OCI-LY7 (cell line): ENCODE data around the gene ORC6. TPM values are rescaled to one million over a fixed set of nuclear protein-coding genes. Genes with fewer than 3 reads are reported as not detected.

ENCODE experiments used
- BruUV-seq: library from RNA; stranded (reverse); fragments of 400-500 nt; replicated peaks from 2 replicates; lab custom pipeline; 2021; lab: Mats Ljungman, UMichigan
- CTCF ChIA-PET: fragments of 300-600 bp; sonication (Branson Sonifier 250); formaldehyde crosslinking; loops from one replicate; lab custom pipeline; 2022; ENCODE audit warnings: antibody characterized with exemption; ENCODE audit not compliant: unreplicated experiment; lab: Charles Lee
- POLR2A ChIA-PET: fragments of 300-600 bp; sonication (Branson Sonifier 250); formaldehyde crosslinking; loops from one replicate; lab custom pipeline; 2022; ENCODE audit warnings: antibody characterized with exemption; lab: Charles Lee
- DNase-seq: peaks from one replicate; pipeline ENCODE4 v3.0.0-alpha.2; 2015; ENCODE audit warnings: low spot score
- H2AFZ ChIP-seq: fragments of 200-600 bp; sonication (generic), shearing (Covaris generic); 2 replicates; pipeline ENCODE4 v1.6.1; 2014; ENCODE audit warnings: mild to moderate bottlenecking, antibody characterized with exemption, low read length, moderate library complexity
- H3K27ac ChIP-seq: fragments of 200-600 bp; sonication (generic); 2 replicates; pipeline ENCODE4 v1.5.1; 2014; ENCODE audit warnings: mixed run types, low read depth, mild to moderate bottlenecking, moderate library complexity, low read length, inconsistent platforms; ENCODE audit not compliant: poor library complexity, severe bottlenecking
- H3K36me3 ChIP-seq: fragments of 200-600 bp; sonication (generic); 2 replicates; pipeline ENCODE4 v1.6.1; 2014; ENCODE audit warnings: mild to moderate bottlenecking, antibody characterized with exemption, low read length, moderate library complexity, mixed read lengths; ENCODE audit not compliant: insufficient read depth
- H3K4me1 ChIP-seq: fragments of 200-600 bp; sonication (generic); 2 replicates; pipeline ENCODE4 v1.5.1; 2014; ENCODE audit warnings: mild to moderate bottlenecking, low read length; ENCODE audit not compliant: insufficient read depth, poor library complexity, severe bottlenecking
- H3K4me2 ChIP-seq: fragments of 200-600 bp; sonication (generic); 2 replicates; pipeline ENCODE4 v1.6.1; 2014; ENCODE audit warnings: mild to moderate bottlenecking, low read length
- H3K4me3 ChIP-seq: fragments of 200-600 bp; sonication (generic); 2 replicates; pipeline ENCODE4 v1.5.1; 2014; ENCODE audit warnings: mild to moderate bottlenecking, low read depth, low read length; ENCODE audit not compliant: poor library complexity, severe bottlenecking
- H3K79me2 ChIP-seq: fragments of 200-600 bp; sonication (generic); 2 replicates; pipeline ENCODE4 v1.6.1; 2016; ENCODE audit warnings: low read depth, mild to moderate bottlenecking, low read length, moderate library complexity, mixed read lengths; ENCODE audit not compliant: insufficient read depth
- H3K9me2 ChIP-seq: fragments of 200-600 bp; sonication (generic); 2 replicates; pipeline ENCODE4 v1.6.1; 2016; ENCODE audit warnings: mild to moderate bottlenecking, low read length, mixed read lengths; ENCODE audit not compliant: insufficient read depth
- H3K9me3 ChIP-seq: fragments of 200-600 bp; sonication (generic); 2 replicates; pipeline ENCODE4 v1.6.1; 2014; ENCODE audit warnings: mild to moderate bottlenecking, mixed run types, low read length, mixed read lengths
- H4K20me1 ChIP-seq: fragments of 200-600 bp; sonication (generic); 2 replicates; pipeline ENCODE4 v1.6.1; 2014; ENCODE audit warnings: mild to moderate bottlenecking, antibody characterized with exemption, low read length, moderate library complexity, mixed read lengths; ENCODE audit not compliant: insufficient read depth
- CTCF ChIP-seq: fragments of 200-600 bp; sonication (generic); conservative IDR thresholded peaks from 2 replicates; pipeline ENCODE4 v1.5.1; 2014; ENCODE audit warnings: mild to moderate bottlenecking, antibody characterized with exemption, low read length, moderate library complexity, mixed read lengths
- EZH2phosphoT487 ChIP-seq: fragments of 200-600 bp; sonication (generic); IDR thresholded peaks from 2 replicates; pipeline ENCODE4 v1.6.1; 2018; ENCODE audit warnings: low read depth, borderline replicate concordance, mild to moderate bottlenecking, mixed run types, antibody characterized with exemption, low read length, moderate library complexity, mixed read lengths
- intact Hi-C: fragments of 100-400 bp; cut with micrococcal nuclease; formaldehyde crosslinking; loops from one replicate; pipeline ENCODE4 v1.10.0; 2022; ENCODE audit not compliant: unreplicated experiment
- total RNA-seq, 2 experiments: library from RNA; depleted of rRNA in 1 of 2; stranded (reverse); fragments of >200 nt in 1 of 2; shearing (Covaris generic) in 1 of 2; gene quantifications; 2 replicates each; pipeline ENCODE4 v1.2.3, GENCODE V29; 2014 to 2022

The ORC6 gene
- total RNA-seq, 2 experiments from 2014 or later: 67.4 to 100 TPM

- H4K20me1 ChIP-seq: no peaks in the 10 kb centered on the region
- H3K36me3 ChIP-seq: no peaks in the 10 kb centered on the region
- H3K9me3 ChIP-seq: peaks cover 8% of the 10 kb centered on the region; the same call in 1 of the 2 replicates
- no peak overlapping the region for H2AFZ ChIP-seq
- DNase-seq: no peak
- no peak overlapping the region for H3K4me2 ChIP-seq
- H3K79me2 ChIP-seq: no peaks in the 10 kb centered on the region
- no peak for TF ChIP-seq CTCF
- H3K4me3 ChIP-seq: no peak overlapping the region
- no peak overlapping the region for H3K27ac ChIP-seq
- H3K4me1 ChIP-seq: no peaks in the 10 kb centered on the region
- ChIA-PET POLR2A (interaction anchor here (0.7 to 1.2 kb wide), 5 partner anchors 19 to 68 kb away, joined by 3 read pairs; no protein-coding TSS in a partner anchor), CTCF (interaction anchor here (0.6 kb wide), 1 partner anchor 13 kb away, joined by 4 read pairs; no protein-coding TSS in a partner anchor)
- BruUV-seq: no TSS peak
- no peaks in the 10 kb centered on the region for H3K9me2 ChIP-seq
- intact Hi-C loops: no loop called here
Measured at GRCh38 chr16:46721885-46722284, 32.4 kb downstream of the ORC6 start.

GRCh38 chr16:46727184-46727583 is 37.7 kb downstream of the ORC6 start:
- H3K79me2 ChIP-seq: no peaks in the 10 kb centered on the region
- no peaks in the 10 kb centered on the region for H3K36me3 ChIP-seq
- intact Hi-C loops: loop anchor here (2.0 kb wide), 1 partner anchor 28 kb away; no protein-coding TSS in a partner anchor
- TF ChIP-seq CTCF: no peak
- no peak for TF ChIP-seq EZH2phosphoT487
- peaks cover 8% of the 10 kb centered on the region; the same call in 1 of the 2 replicates for H3K9me3 ChIP-seq
- CTCF ChIA-PET: no interaction called here
- no peaks in the 10 kb centered on the region for H3K9me2 ChIP-seq
- no TSS peak for BruUV-seq
- no peak for DNase-seq
- H2AFZ ChIP-seq: no peak overlapping the region
- no peak overlapping the region for H3K4me3 ChIP-seq
- H3K27ac ChIP-seq: no peak overlapping the region
- H3K4me2 ChIP-seq: no peak overlapping the region
- H3K4me1 ChIP-seq: no peaks in the 10 kb centered on the region
- POLR2A ChIA-PET: no interaction called here
- no peaks in the 10 kb centered on the region for H4K20me1 ChIP-seq

GRCh38 chr16:46727630-46728029 is 38.2 kb downstream of the ORC6 start:
- Histone ChIP-seq H3K4me2 (no peak overlapping the region), H4K20me1 (no peaks in the 10 kb centered on the region), H3K4me1 (no peaks in the 10 kb centered on the region), H3K9me2 (no peaks in the 10 kb centered on the region), H3K4me3 (no peak overlapping the region), H3K36me3 (no peaks in the 10 kb centered on the region), H2AFZ (no peak overlapping the region), H3K79me2 (no peaks in the 10 kb centered on the region), H3K27ac (no peak overlapping the region), H3K9me3 (peaks cover 8% of the 10 kb centered on the region; the same call in 1 of the 2 replicates)
- no TSS peak for BruUV-seq
- TF ChIP-seq CTCF: no peak
- TF ChIP-seq EZH2phosphoT487: no peak
- no peak for DNase-seq
- POLR2A ChIA-PET: no interaction called here
- CTCF ChIA-PET: no interaction called here
- intact Hi-C loops: loop anchor here (2.0 kb wide), 1 partner anchor 29 kb away; no protein-coding TSS in a partner anchor
